Hindlimb muscle (tissue), 1 donor: ENCODE measurements around the gene PIP5KL1. TPM values are rescaled to one million over a fixed set of nuclear protein-coding genes. Genes with fewer than 3 reads are reported as not detected.

Source experiments
- DNase-seq: peaks from one replicate; pipeline ENCODE4 v3.0.0-alpha.2; 2013
- polyA plus RNA-seq: library from polyadenylated mRNA; unstranded; fragments of 120-200 nt; gene quantifications from one replicate; pipeline ENCODE4 v1.2.1, GENCODE V29; 2013; ENCODE audit not compliant: insufficient read length

The PIP5KL1 gene
- polyA plus RNA-seq, 1 donor: 3.3 TPM

DNA sequence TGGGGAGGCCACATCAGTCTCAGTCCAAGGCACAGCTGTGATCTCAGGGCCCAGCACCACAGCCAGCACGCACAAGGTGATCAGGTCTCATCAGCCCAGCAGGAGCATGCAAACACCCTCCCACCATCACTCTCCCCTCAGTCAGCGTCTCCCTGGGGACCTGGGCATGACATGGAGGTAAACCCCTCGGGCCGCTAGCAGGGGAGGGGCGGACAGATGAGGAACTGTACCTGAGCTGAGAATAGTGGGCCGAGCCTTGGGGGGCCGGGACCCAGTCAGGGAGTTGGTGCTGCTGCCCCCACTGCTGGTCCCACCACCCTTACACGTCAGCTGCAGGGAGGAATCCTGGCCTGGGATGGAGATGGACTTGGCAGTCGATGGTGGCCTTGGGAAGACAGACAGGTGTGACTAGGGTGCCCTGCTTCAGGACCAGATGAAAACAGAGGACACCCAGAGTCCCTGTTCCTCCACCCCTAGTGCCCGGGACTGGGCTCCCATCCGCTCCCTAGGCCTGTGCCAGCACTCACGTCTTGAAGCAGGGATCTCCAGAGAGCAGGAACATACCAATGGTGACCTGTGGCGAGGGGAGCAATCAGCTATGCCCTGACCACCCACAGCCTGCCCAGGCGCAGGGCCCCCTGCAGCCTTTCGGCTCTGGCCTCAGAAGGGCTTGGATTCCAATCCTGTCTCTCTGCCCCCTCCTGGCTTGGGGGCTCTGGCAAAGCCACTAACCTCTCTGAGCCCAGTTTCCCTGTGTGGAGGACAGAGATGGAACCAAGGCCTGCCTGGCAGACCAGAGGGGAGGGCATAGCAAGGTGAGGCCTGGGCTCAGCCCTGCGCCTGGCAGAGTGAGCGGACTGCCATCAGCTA is 17.5 kb upstream of the PIP5KL1 start:
- DNase-seq: no peak

- no peak for DNase-seq
These were observed 16.2 kb upstream of the PIP5KL1 start for GRCh38 chr9:127946728-127947127.

DNA sequence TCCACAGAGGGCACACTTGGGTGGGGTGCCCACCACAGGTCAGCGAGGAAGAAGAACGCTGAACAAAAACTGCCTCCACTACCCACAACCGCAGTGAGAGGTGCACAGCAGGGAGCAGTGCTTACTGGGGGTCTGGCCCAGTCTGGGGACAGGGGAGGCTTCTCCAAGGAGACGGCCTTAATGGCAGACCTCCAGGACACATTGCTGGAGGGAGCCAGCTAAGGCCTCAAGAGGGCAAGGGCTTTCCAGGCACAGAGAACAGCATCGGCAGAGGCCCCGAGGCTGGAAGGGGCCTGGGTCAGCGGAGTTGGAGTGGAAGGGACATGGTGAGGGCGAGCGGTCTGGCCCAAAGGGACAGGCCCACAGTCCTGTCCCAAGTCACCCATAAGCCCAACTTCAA is 15.4 kb upstream of the PIP5KL1 start:
- no peak for DNase-seq

DNA sequence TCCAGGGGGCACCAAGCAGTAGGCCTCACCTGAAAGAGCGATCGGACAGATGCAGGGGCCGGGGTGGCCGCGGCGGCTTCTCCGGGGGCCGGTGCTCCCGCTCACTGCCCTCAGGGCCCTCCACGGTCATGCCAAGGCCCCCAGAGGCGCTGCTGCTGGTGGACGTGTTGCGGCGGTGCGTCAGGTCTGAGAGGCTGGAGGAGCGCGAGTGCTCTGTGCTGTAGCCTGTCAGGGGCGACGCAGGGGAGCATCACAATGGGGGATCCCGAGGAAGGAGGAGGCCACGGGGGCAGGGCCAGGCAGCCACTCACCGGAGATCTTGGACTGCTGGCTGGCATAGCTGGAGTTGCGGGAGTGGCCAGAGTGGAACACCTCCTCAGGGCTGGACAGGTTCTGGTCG is 14.8 kb upstream of the PIP5KL1 start:
- no peak for DNase-seq

- DNase-seq: no peak
These were observed 14.1 kb upstream of the PIP5KL1 start for GRCh38 chr9:127944586-127945218.

GRCh38 chr9:127943731-127944144 is 13.2 kb upstream of the PIP5KL1 start:
- DNase-seq: peak; percentile 73

- no peak for DNase-seq
These were observed 12.6 kb upstream of the PIP5KL1 start for GRCh38 chr9:127943011-127943662.

- DNase-seq: no peak
These were observed 11.8 kb upstream of the PIP5KL1 start for GRCh38 chr9:127942216-127943010.

DNA sequence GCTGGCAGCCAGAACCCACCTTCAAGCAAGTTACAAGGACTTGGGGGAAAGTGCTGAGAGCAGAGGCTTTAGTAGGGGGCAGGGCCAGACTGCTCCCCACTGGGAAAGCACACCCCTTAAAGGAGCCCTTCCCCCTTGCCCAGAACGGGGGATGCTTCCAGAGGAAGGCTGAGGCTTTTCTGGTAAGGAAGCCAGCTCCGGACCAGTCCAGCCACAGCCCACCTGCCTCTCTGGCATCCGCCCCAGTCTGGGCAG is 11.3 kb upstream of the PIP5KL1 start:
- DNase-seq: no peak

- DNase-seq: no peak
These were observed 10.7 kb upstream of the PIP5KL1 start for GRCh38 chr9:127941062-127941960.

GRCh38 chr9:127940593-127940992 is 10.0 kb upstream of the PIP5KL1 start:
- no peak for DNase-seq

GRCh38 chr9:127938298-127938690 is 7.7 kb upstream of the PIP5KL1 start:
- no peak for DNase-seq

- DNase-seq: peak; percentile 91
These were observed 7.1 kb upstream of the PIP5KL1 start, which contains the start of gene DPM2 for GRCh38 chr9:127937388-127938297. Gene DPM2, minus strand, starts transcription at chr9:127937854. Its CDS starts 34 bp downstream, at chr9:127937820.

- DNase-seq: no peak
These were observed 6.4 kb upstream of the PIP5KL1 start for GRCh38 chr9:127937056-127937387.

DNA sequence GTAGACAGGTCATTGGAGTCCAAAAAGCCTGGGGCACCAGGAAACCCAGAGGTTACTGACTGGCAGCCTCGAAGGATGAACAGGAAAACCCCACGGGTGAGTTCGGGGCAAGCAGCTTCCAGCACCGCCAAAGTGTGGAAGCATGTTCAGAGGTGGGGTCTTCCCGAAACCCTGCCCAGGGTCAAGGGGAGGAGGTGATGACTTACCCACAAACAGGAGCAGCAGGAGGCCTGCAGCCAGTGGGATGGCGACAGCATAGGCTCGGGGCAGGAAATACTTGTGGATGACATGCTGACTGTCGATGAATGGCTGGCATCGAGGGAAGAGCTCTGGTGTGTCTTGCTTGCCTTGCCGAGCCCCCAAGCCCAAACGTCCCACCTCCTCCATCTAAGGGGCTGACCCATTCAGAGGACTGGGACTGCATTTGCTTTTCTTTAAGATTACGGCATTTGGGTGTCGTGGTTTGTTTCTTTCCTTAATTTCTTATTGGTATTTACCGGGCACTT is 5.8 kb upstream of the PIP5KL1 start:
- no peak for DNase-seq

DNA sequence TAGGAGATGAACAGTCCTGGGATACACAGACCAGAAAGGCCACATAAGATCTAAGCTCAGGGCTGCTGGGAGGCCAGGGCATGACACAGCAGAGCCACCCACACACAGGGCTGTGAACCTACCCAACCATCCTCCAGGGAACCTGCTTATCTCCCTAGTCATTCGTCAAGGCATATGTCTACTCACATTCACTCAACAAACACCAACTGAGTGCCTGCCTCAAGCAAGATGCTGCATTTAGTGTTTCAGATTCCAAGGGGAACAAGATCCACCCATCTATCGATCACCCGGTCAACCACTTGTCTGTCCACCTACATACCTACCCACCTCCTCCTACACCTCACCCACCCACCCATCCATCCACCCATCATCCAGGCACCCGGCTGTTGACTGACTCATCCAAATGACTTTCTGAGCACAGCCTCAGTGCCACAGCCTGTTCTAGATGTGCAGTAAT is 5.2 kb upstream of the PIP5KL1 start:
- no peak for DNase-seq

- DNase-seq: no peak
These were observed 4.4 kb upstream of the PIP5KL1 start for GRCh38 chr9:127934986-127935385.

GRCh38 chr9:127934248-127934647 is 3.7 kb upstream of the PIP5KL1 start:
- DNase-seq: no peak

DNA sequence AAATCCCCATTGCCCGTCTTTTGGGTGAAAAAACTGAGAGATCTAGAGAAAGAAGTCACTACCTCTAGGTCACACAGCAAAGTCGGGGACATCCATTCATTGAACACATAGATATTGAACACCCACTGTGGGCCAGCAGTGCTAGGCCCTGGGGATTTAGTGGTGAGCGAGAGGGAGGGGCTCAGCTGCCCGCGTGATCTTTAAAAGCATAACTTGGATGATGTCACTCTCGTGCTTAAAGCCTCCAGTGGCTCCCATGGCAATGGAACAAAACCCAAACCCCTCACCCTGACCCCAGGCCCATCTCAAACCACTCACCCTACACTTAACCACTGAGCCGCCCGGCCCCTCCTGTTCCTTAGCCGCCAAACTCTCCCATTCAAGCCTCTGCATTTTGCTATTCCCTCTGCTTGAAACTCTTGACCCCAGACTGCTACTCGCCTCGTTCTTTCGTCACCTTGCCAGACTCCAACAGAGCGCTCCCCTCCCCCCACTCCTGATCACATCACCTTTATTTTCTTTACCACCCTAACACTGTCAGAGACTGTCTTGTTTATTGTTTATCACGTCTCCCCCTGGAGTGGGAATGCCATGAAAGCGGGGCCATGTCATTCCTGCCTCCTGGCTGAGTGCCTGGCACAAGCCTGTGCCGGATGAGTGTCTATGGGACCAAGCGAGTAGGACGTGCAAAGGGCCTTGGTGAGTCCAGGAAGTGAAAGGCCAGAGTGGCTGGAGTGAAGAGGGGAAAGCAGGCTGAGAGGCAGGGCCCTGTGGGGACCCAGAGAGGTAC is 710 bp upstream of the PIP5KL1 start:
- DNase-seq: no peak

- no peak for DNase-seq
These were observed 975 bp downstream of the PIP5KL1 start for GRCh38 chr9:127929625-127929979.
